HepG2 (cell line): ENCODE measurements around the gene GOLGA8K. TPM values are rescaled to one million over a fixed set of nuclear protein-coding genes. Genes with fewer than 3 reads are reported as not detected.
"Not testable (repeated sequence)": the region's sequence is repeated elsewhere in the genome, so short reads cannot be mapped to it uniquely, and the experiment has no call there.

Experiments used
- ATAC-seq: fragments of 200-7000 bp; cut with Tn5 transposase; 3 replicates; pipeline ENCODE4 v1.9.1; 2020; ENCODE audit warnings: mild to moderate bottlenecking, moderate library complexity
- BruUV-seq: library from RNA; stranded (reverse); fragments of 400-500 nt; replicated peaks from 2 replicates; lab custom pipeline; 2021; lab: Mats Ljungman, UMichigan
- CTCF ChIA-PET: fragments of 300-600 bp; formaldehyde crosslinking; extraction: SDS; loops from one replicate; lab custom pipeline; 2021; ENCODE audit warnings: low total read pairs, inconsistent platforms, low intra/inter-chr PET ratio; lab: Yijun Ruan, JAX
- POLR2A ChIA-PET: fragments of 350-600 bp; sonication (Branson Sonifier 250); formaldehyde crosslinking; loops from one replicate; lab custom pipeline; 2020; ENCODE audit warnings: antibody characterized with exemption, inconsistent platforms; lab: Yijun Ruan, JAX
- DNase-seq: peaks from one replicate; pipeline ENCODE4 v3.0.0-alpha.2; 2015; ENCODE audit warnings: low spot score
- FAIRE-seq: peaks from 3 replicates; lab custom pipeline; 2011; peaks lifted over from hg19 to GRCh38; lab: Jason Lieb, UNC
- H2AFZ ChIP-seq: one replicate; pipeline ENCODE4 v1.6.1; 2011; ENCODE audit warnings: low read length, inconsistent platforms
- H3K27ac ChIP-seq: fragments of 300-600 bp; 3 replicates; pipeline ENCODE4 v1.8.0; 2011; ENCODE audit warnings: mixed run types, mild to moderate bottlenecking, mixed read lengths, low read length, inconsistent platforms; ENCODE audit not compliant: insufficient read depth; ENCODE audit errors: extremely low read length
- H3K27me3 ChIP-seq, 2 experiments: fragments of 200-600 bp in 1 of 2; 2 replicates in 1 of 2; 3 replicates in 1 of 2; pipeline versions ENCODE4 v1.6.0 to v1.8.0; 2011; ENCODE audit warnings: low read length in 2 of 2, mild to moderate bottlenecking in 2 of 2, moderate library complexity in 2 of 2, inconsistent platforms in 1 of 2; ENCODE audit not compliant: insufficient read depth in 2 of 2, control insufficient read depth in 1 of 2
- H3K36me3 ChIP-seq, 2 experiments: fragments of 200-600 bp in 1 of 2; replicated peaks in 1 of 2; 2 replicates in 1 of 2; 3 replicates in 1 of 2; pipeline versions ENCODE4 v1.5.1 to v1.8.0; 2011; ENCODE audit warnings: low read length in 2 of 2, inconsistent platforms in 1 of 2; ENCODE audit not compliant: insufficient read depth in 2 of 2, control insufficient read depth in 1 of 2
- H3K4me1 ChIP-seq: 2 replicates; pipeline ENCODE4 v1.5.1; 2012; ENCODE audit warnings: low read length, inconsistent platforms; ENCODE audit not compliant: insufficient read depth
- H3K4me2 ChIP-seq: 2 replicates; pipeline ENCODE4 v1.6.0; 2011; ENCODE audit warnings: low read depth, low read length, inconsistent platforms
- H3K4me3 ChIP-seq, 3 experiments: fragments of 200-600 bp in 1 of 3; sonication (generic), shearing (Covaris generic) in 1 of 3; replicated peaks in 1 of 3; 2 replicates each; pipeline ENCODE4 v1.5.1; 2011 to 2016; ENCODE audit warnings: low read length in 3 of 3, inconsistent platforms in 2 of 3, low read depth in 2 of 3, mild to moderate bottlenecking in 2 of 3, control low read depth in 1 of 3, mixed read lengths in 1 of 3; ENCODE audit not compliant: insufficient read depth in 1 of 3
- H3K79me2 ChIP-seq: one replicate; pipeline ENCODE4 v1.6.1; 2011; ENCODE audit warnings: low read length, inconsistent platforms; ENCODE audit not compliant: insufficient read depth
- H3K9ac ChIP-seq: 2 replicates; pipeline ENCODE4 v1.6.0; 2011; ENCODE audit warnings: mild to moderate bottlenecking, low read depth, low read length, inconsistent platforms; ENCODE audit not compliant: insufficient read depth
- H3K9me3 ChIP-seq: 2 replicates; pipeline ENCODE4 v1.5.1; 2012; ENCODE audit warnings: mild to moderate bottlenecking, low read length
- H4K20me1 ChIP-seq: 2 replicates; pipeline ENCODE4 v1.6.0; 2011; ENCODE audit warnings: inconsistent platforms, mild to moderate bottlenecking, low read length, moderate library complexity; ENCODE audit not compliant: insufficient read depth
- WGBS: methylation state at CpG from one replicate; pipeline ENCODE4 v1.1.6; 2017; ENCODE audit warnings: low lambda C conversion rate; 5-methylcytosine and 5-hydroxymethylcytosine counted together
- in situ Hi-C: cut with HindIII; loops from 2 replicates; pipeline ENCODE4 v1.10.0; 2017; ENCODE audit warnings: low pct_unique_long_range_greater_than_20kb; ENCODE audit not compliant: extremely low pct_ligation_motif_present
- intact Hi-C: fragments of 100-400 bp; cut with micrococcal nuclease; formaldehyde crosslinking; loops from one replicate; pipeline ENCODE4 v1.10.0; 2022; ENCODE audit not compliant: unreplicated experiment
- polyA plus RNA-seq, 8 experiments: library from polyadenylated mRNA; depleted of rRNA in 3 of 8; stranded (reverse) in 7 of 8; unstranded in 1 of 8; fragments of >200 nt; fragmentation: Illumina TruSeq in 4 of 8; extraction: Trizol in 4 of 8; gene quantifications; 2 replicates each; pipeline versions ENCODE4 v1.2.1 to v1.2.3, GENCODE V29; 2011 to 2016; ENCODE audit warnings: low read depth in 4 of 8, missing spikeins in 1 of 8, mixed read lengths in 1 of 8; ENCODE audit not compliant: insufficient read depth in 1 of 8
- total RNA-seq, 5 experiments: library from RNA; depleted of rRNA; stranded (reverse); fragments of >200 nt; fragmentation: Illumina TruSeq; extraction: Trizol; gene quantifications; 2 replicates each; pipeline ENCODE4 v1.2.3, GENCODE V29; 2016; ENCODE audit warnings: low read depth in 1 of 5

GOLGA8K gene
- total and polyA plus RNA-seq, 2 of the 13 experiments (the other 11 are each of a cell fraction or from before 2014, with no cell fraction given): 0.08 TPM; not detected in 1

DNA sequence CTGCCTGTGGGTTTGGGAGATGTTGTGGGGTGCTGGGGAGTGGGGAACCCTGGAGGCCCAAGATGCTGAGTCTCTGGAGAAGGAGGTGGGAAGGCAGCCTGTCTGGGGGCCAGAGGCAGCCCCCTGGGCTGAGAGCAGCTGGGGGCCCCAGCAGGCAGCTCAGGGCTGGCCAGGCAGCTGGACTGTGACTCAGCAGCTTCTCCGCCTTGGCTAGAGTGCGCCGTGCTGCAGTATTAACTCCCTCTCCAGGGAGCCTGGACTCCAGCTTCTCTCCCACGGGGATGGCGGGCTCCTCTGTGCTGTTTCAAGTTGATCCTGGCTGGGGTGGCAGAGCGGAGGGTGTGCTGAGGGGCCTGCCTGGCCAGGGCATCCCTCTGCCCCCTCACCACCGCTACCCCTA, 36.6 kb downstream of the GOLGA8K start:
- ATAC-seq: peak; percentile 77
- intact Hi-C loops, H3K79me2 ChIP-seq, H4K20me1 ChIP-seq, H3K9me3 ChIP-seq, H3K27me3 ChIP-seq, H3K9ac ChIP-seq, H3K4me3 ChIP-seq, H3K4me1 ChIP-seq, BruUV-seq, CTCF ChIA-PET, in situ Hi-C loops, FAIRE-seq, H2AFZ ChIP-seq, H3K36me3 ChIP-seq, POLR2A ChIA-PET, H3K4me2 ChIP-seq, DNase-seq, H3K27ac ChIP-seq: not testable (repeated sequence)
- WGBS: no CpG with 5 or more reads among the region's 7 CpGs

DNA sequence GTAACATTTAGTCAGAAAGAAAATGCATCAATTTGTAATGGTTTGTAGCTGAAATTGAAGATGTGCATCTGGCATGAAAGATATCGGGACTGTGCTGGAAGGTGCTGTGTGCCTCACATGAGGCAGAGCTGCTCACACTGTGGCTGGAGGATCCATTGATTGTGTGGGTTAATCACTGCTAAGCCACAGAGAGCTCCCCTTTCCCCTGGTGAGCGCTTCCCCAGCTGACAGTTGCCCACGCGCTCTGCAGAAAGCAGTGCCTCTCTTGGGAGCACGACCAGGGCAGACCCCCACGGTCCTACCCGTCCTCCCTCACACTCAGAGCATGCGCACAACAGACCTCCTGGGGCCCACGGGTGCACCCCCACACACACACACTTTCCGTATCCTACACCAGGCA, 37.1 kb downstream of the GOLGA8K start:
- POLR2A ChIA-PET, H3K4me2 ChIP-seq, FAIRE-seq, H3K27me3 ChIP-seq, H3K27ac ChIP-seq, intact Hi-C loops, H3K79me2 ChIP-seq, CTCF ChIA-PET, DNase-seq, BruUV-seq, in situ Hi-C loops, H3K36me3 ChIP-seq, H2AFZ ChIP-seq, H4K20me1 ChIP-seq, H3K4me3 ChIP-seq, H3K9me3 ChIP-seq, H3K4me1 ChIP-seq, H3K9ac ChIP-seq: not testable (repeated sequence)
- ATAC-seq: peak; percentile 13; the same call in 2 of the 3 replicates
- no CpG with 5 or more reads among the region's 10 CpGs for WGBS

- H3K9ac ChIP-seq, H3K36me3 ChIP-seq, H3K4me2 ChIP-seq, POLR2A ChIA-PET, H3K27me3 ChIP-seq, H3K4me3 ChIP-seq, H3K9me3 ChIP-seq, H2AFZ ChIP-seq, DNase-seq, intact Hi-C loops, CTCF ChIA-PET, H3K27ac ChIP-seq, BruUV-seq, H3K79me2 ChIP-seq, in situ Hi-C loops, H3K4me1 ChIP-seq, H4K20me1 ChIP-seq: not testable (repeated sequence)
- WGBS: no CpG with 5 or more reads among the region's 16 CpGs
- FAIRE-seq: peak; percentile 47
- ATAC-seq: peak; percentile 81
Observed at GRCh38 chr15:32364944-32365343, 38.1 kb downstream of the GOLGA8K start.

DNA sequence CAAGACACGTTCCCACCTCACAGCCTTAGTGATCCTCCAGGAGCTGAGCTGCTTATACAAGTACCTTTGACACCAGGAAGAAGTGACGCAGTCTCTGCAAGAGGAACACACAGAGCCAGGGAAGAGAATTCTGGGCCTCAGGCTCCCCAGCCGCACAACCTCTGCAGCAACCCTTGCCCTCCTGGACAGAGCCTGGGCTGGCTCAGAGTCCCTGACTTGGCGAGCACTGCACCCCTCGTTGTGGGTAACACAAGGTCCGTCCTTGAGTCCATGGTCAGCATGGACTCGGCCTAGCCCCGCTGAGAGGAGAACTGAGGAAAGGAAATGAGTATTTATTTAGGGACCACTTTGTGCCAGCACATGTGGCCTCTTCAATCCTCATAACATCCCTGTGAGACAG, 39.6 kb downstream of the GOLGA8K start:
- H3K27me3 ChIP-seq, H3K9me3 ChIP-seq, in situ Hi-C loops, H3K4me3 ChIP-seq, POLR2A ChIA-PET, H3K4me1 ChIP-seq, H3K27ac ChIP-seq, H3K4me2 ChIP-seq, H4K20me1 ChIP-seq, CTCF ChIA-PET, DNase-seq, H2AFZ ChIP-seq, BruUV-seq, H3K9ac ChIP-seq, intact Hi-C loops, H3K36me3 ChIP-seq, FAIRE-seq, H3K79me2 ChIP-seq: not testable (repeated sequence)
- WGBS: no CpG with 5 or more reads among the region's 8 CpGs
- peak; percentile 52 for ATAC-seq
